WI38 (cell line): ENCODE measurements around the gene OR6S1.

Experiments used
- H3K4me3 ChIP-seq: 2 replicates; pipeline ENCODE4 v1.5.1; 2011; ENCODE audit warnings: low read depth, mild to moderate bottlenecking, control low read depth, low read length
- CTCF ChIP-seq: IDR thresholded peaks from 2 replicates; pipeline ENCODE4 v1.5.1; 2012; ENCODE audit warnings: low read depth, mild to moderate bottlenecking, control low read depth, low read length

The OR6S1 gene

DNA sequence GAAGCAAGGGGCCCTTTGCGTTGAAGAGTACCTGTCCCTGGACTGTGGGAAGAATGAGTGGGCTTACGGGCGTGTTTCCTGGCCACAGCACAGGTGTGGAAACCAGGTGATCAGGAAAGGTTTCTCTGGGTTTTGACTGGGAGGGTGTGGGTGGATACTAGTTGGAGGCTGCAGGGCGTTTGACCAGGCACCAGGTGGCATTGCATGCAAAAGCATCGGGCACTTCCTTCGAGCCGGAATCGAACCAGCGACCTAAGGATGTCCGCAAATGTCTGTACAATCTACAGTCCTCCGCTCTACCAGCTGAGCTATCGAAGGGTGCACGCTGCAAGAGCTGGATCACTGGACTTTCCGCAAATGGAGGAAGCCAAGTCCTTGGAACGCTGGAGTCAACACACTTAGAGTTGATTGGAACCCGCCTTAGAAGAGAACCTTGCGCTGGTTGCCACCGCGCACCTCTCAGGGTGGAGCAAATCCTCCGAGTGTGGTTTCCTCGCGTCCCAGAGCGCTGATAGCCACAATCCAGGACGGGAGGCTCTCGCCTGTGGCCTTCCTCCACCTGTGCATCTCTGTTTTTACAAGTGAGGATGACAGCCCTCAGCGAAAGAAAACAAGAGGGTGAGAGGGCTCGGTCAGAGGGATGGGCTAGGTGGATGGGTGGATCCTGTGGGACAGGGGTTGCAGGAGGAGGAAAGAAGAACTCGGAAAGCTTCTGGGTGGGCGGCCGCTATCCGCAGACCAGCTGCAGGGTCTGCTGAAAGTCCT lies 21.7 kb upstream of the OR6S1 start:
- no peak for TF ChIP-seq CTCF
- H3K4me3 ChIP-seq, result peak overlapping the region; percentile 10; the same call in 1 of the 2 replicates

- no peak overlapping the region for H3K4me3 ChIP-seq
- TF ChIP-seq CTCF, result no peak
Measured at GRCh38 chr14:20661197-20661596, 19.7 kb upstream of the OR6S1 start.

DNA sequence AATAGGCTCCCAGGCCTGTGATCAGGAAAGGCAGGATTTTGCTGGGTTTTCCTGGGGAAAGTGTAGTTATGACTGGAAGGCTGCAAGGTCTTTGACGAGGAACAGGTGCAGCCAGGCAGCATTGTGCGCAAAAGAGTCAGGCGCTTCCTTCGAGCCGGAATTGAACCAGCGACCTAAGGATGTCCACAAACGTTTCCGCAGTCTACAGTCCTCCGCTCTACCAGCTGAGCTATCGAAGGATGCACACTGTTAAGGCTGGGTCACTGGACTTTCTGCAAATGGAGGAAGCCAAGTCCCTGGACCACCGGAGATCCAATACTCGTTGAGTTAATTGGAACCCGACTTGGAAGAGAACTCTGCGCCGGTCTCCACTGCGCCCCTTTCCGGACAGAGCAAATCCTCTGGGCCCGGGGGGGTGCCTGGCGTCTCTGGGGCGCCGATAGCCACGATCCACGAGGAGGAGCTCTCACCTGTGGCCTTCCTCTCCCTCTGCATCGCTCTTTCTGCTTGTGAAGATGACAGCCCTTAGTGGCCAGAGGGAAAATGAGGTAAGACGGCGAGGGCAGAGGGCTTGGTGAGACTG lies 18.4 kb upstream of the OR6S1 start:
- no peak for TF ChIP-seq CTCF
- H3K4me3 ChIP-seq, result no peak overlapping the region

DNA sequence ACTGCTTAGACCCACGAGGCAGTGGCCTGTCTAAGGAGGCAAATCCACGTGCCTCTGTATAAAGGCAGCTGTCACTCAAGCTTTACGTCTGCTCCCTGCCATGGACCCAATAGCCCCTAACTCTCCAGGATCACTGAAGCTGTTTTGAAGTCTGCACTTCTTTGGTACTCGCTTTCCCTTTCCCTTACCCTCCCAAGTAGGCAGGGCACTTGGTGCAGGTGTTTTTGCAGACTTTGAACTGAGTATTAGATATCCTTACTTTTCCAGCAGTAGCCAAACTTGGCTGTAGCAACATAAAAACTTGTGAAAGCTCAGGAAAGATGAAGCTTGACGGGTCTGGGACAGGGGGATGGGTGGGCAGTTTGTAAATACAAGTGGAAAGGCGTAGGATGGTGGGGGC lies 17.8 kb upstream of the OR6S1 start:
- no peak overlapping the region for H3K4me3 ChIP-seq
- no peak for TF ChIP-seq CTCF

DNA sequence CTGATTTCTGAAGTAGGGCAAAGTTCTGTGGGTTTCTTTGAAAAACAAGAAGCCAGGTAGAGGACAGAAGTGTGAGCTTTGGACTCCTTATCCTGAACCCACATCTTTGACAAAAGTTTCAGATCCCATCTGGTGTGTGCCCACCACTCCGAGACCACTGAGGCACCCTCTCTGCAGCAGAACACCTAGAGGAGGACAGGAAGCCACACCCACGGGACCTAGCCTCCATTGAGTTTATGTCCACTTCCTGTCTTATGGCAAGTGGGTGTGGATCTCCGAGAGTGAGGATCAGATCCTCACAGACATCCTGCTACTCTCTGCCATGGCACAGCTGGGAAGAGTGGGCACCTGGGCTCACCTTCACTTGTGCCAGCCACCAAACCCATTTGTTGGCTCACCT lies 16.8 kb upstream of the OR6S1 start:
- TF ChIP-seq CTCF, result no peak
- no peak overlapping the region for H3K4me3 ChIP-seq

GRCh38 chr14:20657216-20658211 lies 16.0 kb upstream of the OR6S1 start:
- no peak overlapping the region for H3K4me3 ChIP-seq
- TF ChIP-seq CTCF, result no peak
